Common myeloid progenitor, CD34-positive (primary cell): ENCODE measurements around the gene DLX4.

ENCODE experiments used
- CTCF ChIA-PET: fragments of 350-600 bp; sonication (Branson Sonifier 250); formaldehyde crosslinking; loops from one replicate; lab custom pipeline; 2021; ENCODE audit warnings: antibody characterized with exemption; lab: Charles Lee
- POLR2A ChIA-PET: fragments of 350-600 bp; sonication (Branson Sonifier 250); formaldehyde crosslinking; loops from one replicate; lab custom pipeline; 2021; ENCODE audit warnings: antibody characterized with exemption; lab: Charles Lee
- DNase-seq, 3 donors: peaks; one replicate each; pipeline versions ENCODE4 v3.0.0 to v3.0.0-alpha.2; 2013
- H3K27ac ChIP-seq, 2 experiments: 1 replicate in 1 of 2; 2 replicates in 1 of 2; pipeline ENCODE4 v1.7.0; 2013; ENCODE audit warnings: inconsistent platforms in 2 of 2, low read length in 2 of 2, mild to moderate bottlenecking in 2 of 2, low read depth in 1 of 2, moderate library complexity in 1 of 2; ENCODE audit not compliant: severe bottlenecking in 2 of 2, insufficient read depth in 1 of 2, poor library complexity in 1 of 2
- H3K27me3 ChIP-seq, 5 experiments: replicated peaks in 2 of 5; 1 replicate in 3 of 5; 2 replicates in 2 of 5; pipeline versions ENCODE4 v1.6.1 to v1.7.0; 2013; ENCODE audit warnings: low read length in 4 of 5, mild to moderate bottlenecking in 2 of 5, moderate library complexity in 2 of 5, inconsistent platforms in 1 of 5; ENCODE audit not compliant: insufficient read depth in 5 of 5, control insufficient read depth in 4 of 5
- H3K36me3 ChIP-seq, 4 experiments: 1 replicate in 2 of 4; 2 replicates in 2 of 4; pipeline versions ENCODE4 v1.6.1 to v1.7.0; 2013; ENCODE audit warnings: low read length in 3 of 4, control low read depth in 1 of 4, mild to moderate bottlenecking in 1 of 4; ENCODE audit not compliant: control insufficient read depth in 4 of 4, insufficient read depth in 4 of 4
- H3K4me1 ChIP-seq, 4 experiments: 1 replicate in 3 of 4; 2 replicates in 1 of 4; pipeline versions ENCODE4 v1.6.1 to v1.7.1; 2013; ENCODE audit warnings: low read length in 3 of 4, mild to moderate bottlenecking in 3 of 4, control low read depth in 1 of 4, inconsistent platforms in 1 of 4, moderate library complexity in 1 of 4; ENCODE audit not compliant: control insufficient read depth in 4 of 4, insufficient read depth in 4 of 4; ENCODE audit errors: control extremely low read depth in 1 of 4
- H3K4me3 ChIP-seq, 7 experiments: 1 replicate in 4 of 7; 2 replicates in 3 of 7; pipeline versions ENCODE4 v1.5.1 to v1.7.0; 2013; ENCODE audit warnings: mild to moderate bottlenecking in 7 of 7, low read length in 6 of 7, moderate library complexity in 6 of 7, inconsistent platforms in 2 of 7, low read depth in 2 of 7, control low read depth in 1 of 7; ENCODE audit not compliant: insufficient read depth in 4 of 7, control insufficient read depth in 1 of 7; ENCODE audit errors: extremely low read depth in 1 of 7
- H3K9me3 ChIP-seq, 5 experiments: 1 replicate in 4 of 5; 2 replicates in 1 of 5; pipeline versions ENCODE4 v1.6.1 to v1.7.1; 2013; ENCODE audit warnings: low read length in 4 of 5, mild to moderate bottlenecking in 2 of 5, inconsistent platforms in 1 of 5, low read depth in 1 of 5, moderate library complexity in 1 of 5; ENCODE audit not compliant: control insufficient read depth in 4 of 5, insufficient read depth in 2 of 5; ENCODE audit errors: control extremely low read depth in 1 of 5
- WGBS: methylation state at CpG from one replicate; pipeline ENCODE4 v1.1.5; 2013; ENCODE audit not compliant: insufficient coverage; 5-methylcytosine and 5-hydroxymethylcytosine counted together

DLX4 gene

DNA sequence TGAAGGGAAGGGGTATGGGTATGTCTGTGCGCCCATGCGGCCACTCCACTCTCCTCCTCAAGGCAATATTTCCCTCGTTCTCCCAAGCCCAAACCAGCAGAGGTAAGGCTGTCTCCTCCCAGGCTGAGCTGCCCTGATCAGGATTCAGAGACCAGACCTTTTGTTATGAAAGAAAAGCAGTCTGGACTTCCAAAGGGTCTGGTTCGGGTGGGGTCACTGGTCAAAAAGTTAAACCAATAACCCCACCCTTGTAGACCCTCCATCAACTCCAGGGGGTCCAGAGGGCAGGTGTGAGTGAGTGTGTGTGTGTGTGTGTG lies 5.7 kb upstream of the DLX4 start:
- POLR2A ChIA-PET = no interaction called here
- H3K9me3 ChIP-seq = no peaks in the 10 kb centered on the region

DNA sequence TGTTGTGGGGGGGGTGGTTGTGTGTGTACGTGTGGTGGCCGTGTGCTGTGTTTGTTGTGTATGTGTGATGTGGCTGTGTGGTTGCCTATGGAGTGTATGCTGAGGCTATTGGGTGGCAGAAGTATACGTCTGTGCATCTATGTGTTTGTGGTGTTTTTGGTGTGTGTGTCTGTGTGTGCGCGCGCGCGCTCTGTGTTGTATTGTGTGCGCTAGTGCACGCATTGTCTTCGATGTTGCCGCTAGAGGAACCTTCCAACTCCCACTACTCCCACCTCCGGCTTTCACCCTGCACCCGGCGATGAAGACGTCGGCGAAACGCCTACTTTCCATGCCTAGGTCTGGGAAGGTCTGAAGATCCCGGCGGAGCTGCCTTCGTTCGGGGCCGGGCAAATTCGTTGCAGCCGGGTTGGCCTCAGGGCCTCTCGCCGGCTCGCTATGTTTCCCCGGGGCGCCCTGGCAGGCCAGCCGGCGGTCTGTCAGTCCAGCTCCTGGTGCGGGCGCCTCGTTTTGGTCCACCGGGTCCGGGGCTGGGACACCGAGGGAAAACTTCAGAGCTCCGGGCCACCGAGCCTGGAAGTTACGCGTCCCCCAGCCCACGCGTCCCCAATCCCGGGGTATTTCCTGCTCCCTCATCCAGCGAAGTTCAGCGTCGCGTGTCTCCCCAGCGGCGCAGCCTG lies 5.2 kb upstream of the DLX4 start:
- CTCF ChIA-PET = interaction anchor here (1.2 to 3.1 kb wide), 3 partner anchors 9 to 34 kb away, joined by 5 to 15 read pairs (median 5); no protein-coding TSS in a partner anchor

More for the DNA sequence above, 5.7 kb upstream of the DLX4 start:
- no CpG with 5 or more reads among the region's 4 CpGs for WGBS
- Histone ChIP-seq H3K27me3 (peaks cover 6 to 83% (median 43%) of the 10 kb centered on the region in 5 experiments), H3K4me3 (no peak overlapping the region), H3K36me3 (no peaks in the 10 kb centered on the region), H3K27ac (no peak overlapping the region), H3K4me1 (peaks cover 2 to 31% (median 27%) of the 10 kb centered on the region in 4 experiments)
- CTCF ChIA-PET = interaction anchor here (3.1 kb wide), 1 partner anchor 11 kb away, joined by 15 read pairs; no protein-coding TSS in a partner anchor
- no peak for DNase-seq

DNA sequence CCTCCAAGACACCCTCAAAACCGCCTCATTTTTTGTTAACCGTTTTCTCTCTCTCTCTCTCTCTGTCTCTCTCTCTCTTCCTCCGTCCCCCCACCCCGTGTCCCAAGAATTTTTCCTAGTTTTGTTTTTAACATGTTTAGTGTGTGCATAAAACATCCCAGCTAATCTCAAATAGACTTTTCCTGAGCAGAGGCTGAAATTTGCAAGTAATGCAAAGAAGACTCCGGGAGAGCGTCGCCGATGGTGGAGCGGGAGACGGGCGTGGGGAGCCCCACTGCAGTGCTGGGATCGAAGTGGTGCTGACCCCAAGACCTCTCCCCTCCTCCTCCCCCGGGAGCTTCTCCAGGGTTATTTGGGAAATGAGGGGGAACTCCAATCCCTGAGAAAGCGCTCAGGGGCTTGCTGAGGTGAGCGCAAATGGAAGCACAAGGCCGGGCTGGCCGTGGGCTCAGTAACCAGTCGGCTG lies 4.7 kb upstream of the DLX4 start:
- no peaks in the 10 kb centered on the region for H3K36me3 ChIP-seq
- POLR2A ChIA-PET = interaction anchor here (0.6 kb wide), 1 partner anchor 49 kb away, joined by 3 read pairs; no protein-coding TSS in a partner anchor
- 2% methylated on average over 14 of the region's 18 CpGs for WGBS
- peaks cover 2 to 41% (median 38%) of the 10 kb centered on the region in 4 experiments for H3K4me1 ChIP-seq
- CTCF ChIA-PET = interaction anchor here (1.2 to 3.1 kb wide), 3 partner anchors 9 to 34 kb away, joined by 5 to 15 read pairs (median 5); no protein-coding TSS in a partner anchor
- peaks cover 6 to 86% (median 46%) of the 10 kb centered on the region in 5 experiments for H3K27me3 ChIP-seq
- no peaks in the 10 kb centered on the region for H3K9me3 ChIP-seq
- H3K4me3 ChIP-seq = no peak overlapping the region
- no peak overlapping the region for H3K27ac ChIP-seq
- DNase-seq = no peak

More for the DNA sequence above, 5.2 kb upstream of the DLX4 start:
- Histone ChIP-seq H3K9me3 (no peaks in the 10 kb centered on the region), H3K27ac (no peak overlapping the region), H3K4me3 (no peak overlapping the region), H3K4me1 (peaks cover 2 to 36% (median 32%) of the 10 kb centered on the region in 4 experiments), H3K36me3 (no peaks in the 10 kb centered on the region), H3K27me3 (peaks cover 6 to 86% (median 44%) of the 10 kb centered on the region in 5 experiments)
- WGBS = 4% methylated on average over 42 of the region's 52 CpGs
- DNase-seq = no peak
- POLR2A ChIA-PET = interaction anchor here (0.6 kb wide), 1 partner anchor 48 kb away, joined by 3 read pairs; no protein-coding TSS in a partner anchor

DNA sequence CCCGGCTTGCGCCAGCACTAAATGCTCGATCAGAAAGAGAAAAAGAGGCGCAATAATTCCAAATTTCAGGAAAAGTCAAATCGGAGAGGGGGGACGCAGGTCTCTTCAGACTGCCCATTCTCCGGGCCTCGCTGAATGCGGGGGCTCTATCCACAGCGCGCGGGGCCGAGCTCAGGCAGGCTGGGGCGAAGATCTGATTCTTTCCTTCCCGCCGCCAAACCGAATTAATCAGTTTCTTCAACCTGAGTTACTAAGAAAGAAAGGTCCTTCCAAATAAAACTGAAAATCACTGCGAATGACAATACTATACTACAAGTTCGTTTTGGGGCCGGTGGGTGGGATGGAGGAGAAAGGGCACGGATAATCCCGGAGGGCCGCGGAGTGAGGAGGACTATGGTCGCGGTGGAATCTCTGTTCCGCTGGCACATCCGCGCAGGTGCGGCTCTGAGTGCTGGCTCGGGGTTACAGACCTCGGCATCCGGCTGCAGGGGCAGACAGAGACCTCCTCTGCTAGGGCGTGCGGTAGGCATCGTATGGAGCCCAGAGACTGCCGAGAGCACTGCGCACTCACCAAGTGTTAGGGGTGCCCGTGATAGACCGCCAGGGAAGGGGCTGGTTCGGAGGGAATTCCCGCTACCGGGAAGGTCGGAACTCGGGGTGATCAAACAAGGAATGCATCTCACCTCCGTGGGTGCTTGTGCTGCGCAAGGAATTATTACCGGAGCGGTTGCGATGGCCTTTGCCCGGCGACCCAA lies 4.0 kb upstream of the DLX4 start:
- Histone ChIP-seq H3K36me3 (no peaks in the 10 kb centered on the region), H3K4me3 (no peak overlapping the region), H3K4me1 (peaks cover 2 to 46% (median 41%) of the 10 kb centered on the region in 4 experiments), H3K27me3 (peaks cover 6 to 90% (median 49%) of the 10 kb centered on the region in 5 experiments), H3K9me3 (no peaks in the 10 kb centered on the region), H3K27ac (no peak overlapping the region)
- no peak for DNase-seq
- CTCF ChIA-PET = interaction anchor here (1.2 to 1.4 kb wide), 2 partner anchors 8 to 33 kb away, joined by 5 read pairs; no protein-coding TSS in a partner anchor
- POLR2A ChIA-PET = no interaction called here
- WGBS = 5% methylated on average over 46 of the region's 52 CpGs

DNA sequence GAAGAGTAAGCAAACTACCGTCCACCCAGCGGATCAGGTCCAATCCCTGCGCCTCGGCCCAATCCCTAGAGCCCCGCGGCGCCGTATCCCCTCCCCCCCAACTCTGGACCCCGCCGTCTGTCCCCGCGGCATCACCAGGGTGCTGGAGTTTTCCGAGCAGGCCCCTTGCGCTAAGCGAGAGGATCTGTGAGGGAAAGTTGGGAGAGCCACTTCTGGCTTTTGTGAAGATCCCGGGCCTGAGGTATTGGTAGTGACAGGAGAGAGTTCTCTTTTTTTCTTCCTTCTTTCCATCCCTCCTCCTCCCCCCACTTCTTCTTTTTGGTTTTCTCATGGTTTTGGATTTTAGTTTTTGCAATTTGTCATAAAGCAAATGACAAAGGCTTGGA lies 3.5 kb upstream of the DLX4 start:
- Histone ChIP-seq H3K4me3 (no peak overlapping the region), H3K9me3 (no peaks in the 10 kb centered on the region), H3K36me3 (no peaks in the 10 kb centered on the region), H3K27me3 (peaks cover 11 to 96% (median 55%) of the 10 kb centered on the region in 5 experiments), H3K27ac (no peak overlapping the region), H3K4me1 (peaks cover 2 to 50% (median 41%) of the 10 kb centered on the region in 4 experiments)
- CTCF ChIA-PET = no interaction called here
- POLR2A ChIA-PET = no interaction called here
- DNase-seq = no peak
- WGBS = 10% methylated on average over 2 of the region's 16 CpGs

DNA sequence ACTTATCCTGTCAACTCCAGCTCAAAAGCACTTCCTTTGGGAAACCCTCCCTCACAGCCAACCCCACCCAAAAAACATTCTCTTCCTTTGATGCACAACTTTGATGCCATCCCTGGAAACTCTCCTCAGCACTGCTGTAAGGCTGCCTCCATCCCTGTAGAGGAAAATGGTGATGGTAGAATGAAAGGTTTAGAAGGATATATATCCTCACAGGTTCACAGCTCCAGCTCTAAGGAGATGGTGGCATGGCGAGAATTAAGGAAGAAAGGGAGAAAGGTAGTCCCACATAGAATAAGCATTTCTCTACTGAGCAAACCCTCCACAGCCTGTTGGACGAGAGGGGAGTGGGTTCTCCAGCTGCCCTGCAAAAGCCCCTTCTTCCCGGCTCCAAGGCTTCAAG lies 2.2 kb upstream of the DLX4 start:
- no peak for DNase-seq
- ChIA-PET POLR2A (no interaction called here), CTCF (interaction anchor here (0.6 to 1.6 kb wide), 4 partner anchors 11 to 30 kb away, joined by 3 to 5 read pairs (median 4); no protein-coding TSS in a partner anchor)
- H3K4me3 ChIP-seq = no peak overlapping the region
- no peaks in the 10 kb centered on the region for H3K9me3 ChIP-seq
- no CpG with 5 or more reads among the region's 3 CpGs for WGBS
- no peaks in the 10 kb centered on the region for H3K36me3 ChIP-seq
- peaks cover 2 to 55% (median 48%) of the 10 kb centered on the region in 4 experiments for H3K4me1 ChIP-seq
- H3K27me3 ChIP-seq = peaks cover 16 to 99% (median 65%) of the 10 kb centered on the region in 5 experiments
- H3K27ac ChIP-seq = no peak overlapping the region
